ENCODE results near the gene CAMK1G.

The CAMK1G gene

DNA sequence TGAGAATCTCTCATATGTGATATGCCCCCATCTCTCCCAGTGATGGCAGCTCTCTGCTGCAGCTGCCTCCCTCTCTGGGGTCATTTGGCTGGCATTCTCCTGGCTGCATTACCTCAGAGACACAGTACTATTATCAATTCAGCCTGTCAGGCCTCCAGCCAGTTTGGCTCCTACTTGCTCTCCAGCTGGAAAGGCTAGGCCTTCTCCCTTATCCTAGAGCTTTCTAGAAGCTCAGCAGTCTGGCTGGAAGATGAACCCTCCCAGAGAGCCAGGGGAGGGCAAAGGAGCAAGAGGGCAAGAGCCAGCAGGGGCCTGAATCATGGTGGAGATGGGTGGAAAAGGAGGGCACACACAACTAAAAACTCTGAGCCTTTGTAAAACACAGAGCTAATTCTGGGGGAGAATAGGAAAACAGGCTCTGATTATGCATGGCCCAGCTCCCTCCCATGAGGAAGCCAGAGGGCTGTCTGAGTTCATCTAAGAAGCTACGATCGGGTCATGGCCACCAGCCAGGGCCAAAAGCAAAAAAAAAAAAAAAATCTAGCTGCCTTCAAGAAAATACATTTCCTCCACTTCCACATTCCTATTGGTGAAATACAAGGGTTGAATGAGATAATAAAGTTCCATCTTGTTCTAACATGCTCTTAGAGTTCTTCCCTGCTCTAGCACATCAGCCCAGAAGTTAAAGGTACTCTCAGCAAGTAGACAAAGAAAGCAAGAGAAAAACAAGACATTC is 59.9 kb downstream of the CAMK1G start:
- DNase-seq: no peak

DNA sequence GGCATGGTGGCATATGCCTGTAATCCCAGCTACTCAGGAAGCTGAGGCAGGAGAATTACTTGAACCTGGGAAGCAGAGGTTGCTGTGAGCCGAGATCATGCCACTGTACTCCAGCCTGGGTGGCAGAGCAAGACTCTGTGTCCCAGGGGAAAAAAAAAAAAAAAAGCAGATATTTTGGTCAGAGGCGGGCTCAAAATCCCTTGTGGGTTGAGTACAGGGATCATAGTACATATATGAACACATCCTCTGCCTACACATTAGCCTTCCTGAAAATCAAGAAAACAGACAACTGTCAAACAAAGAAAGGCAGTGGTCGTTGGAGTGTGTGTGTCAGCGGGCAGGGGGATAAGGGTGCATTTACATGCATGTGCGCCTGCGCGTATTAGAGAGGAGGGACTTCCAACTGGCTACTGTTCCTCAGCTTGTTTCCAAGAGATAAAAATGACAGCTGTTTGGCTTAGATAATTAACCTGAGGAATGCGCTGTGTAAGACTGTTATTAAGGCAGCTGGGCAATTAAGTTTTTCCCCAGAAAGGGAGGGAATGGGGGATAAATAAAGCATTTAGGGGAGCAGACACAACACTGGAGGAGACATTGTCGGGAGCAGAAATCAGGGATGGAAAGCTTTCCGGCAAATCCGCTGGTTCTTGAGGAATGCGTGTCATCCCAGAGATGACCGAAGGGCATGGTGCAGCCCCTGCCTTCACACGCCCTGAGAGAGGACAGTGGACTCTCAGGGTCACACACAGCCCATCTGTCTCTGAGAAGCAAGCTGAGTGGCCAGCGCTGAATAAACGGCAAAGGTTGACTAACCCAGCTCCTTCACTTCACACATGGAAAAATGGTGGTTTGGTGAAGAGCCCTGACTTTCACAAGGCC is 62.3 kb downstream of the CAMK1G start:
- DNase-seq: no peak

DNA sequence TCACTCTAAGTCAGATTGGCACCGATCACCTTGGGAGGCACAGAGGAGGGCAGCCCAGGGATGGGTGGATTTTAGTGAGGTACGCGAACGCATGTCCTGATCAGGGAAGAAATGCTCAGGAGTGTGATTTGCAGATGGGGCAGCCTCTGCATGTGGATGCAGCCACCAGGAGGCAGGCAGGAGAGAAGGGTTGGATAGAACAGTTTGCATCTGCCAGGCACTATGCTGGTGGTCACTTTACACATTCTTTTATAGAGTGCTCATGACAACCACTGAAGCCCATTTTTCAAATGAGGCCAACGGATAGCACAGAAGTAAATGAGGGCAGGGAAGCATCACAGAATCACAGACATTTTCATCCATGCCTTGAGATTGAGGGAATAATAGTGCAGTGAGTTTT is 63.0 kb downstream of the CAMK1G start:
- DNase-seq: no peak

DNA sequence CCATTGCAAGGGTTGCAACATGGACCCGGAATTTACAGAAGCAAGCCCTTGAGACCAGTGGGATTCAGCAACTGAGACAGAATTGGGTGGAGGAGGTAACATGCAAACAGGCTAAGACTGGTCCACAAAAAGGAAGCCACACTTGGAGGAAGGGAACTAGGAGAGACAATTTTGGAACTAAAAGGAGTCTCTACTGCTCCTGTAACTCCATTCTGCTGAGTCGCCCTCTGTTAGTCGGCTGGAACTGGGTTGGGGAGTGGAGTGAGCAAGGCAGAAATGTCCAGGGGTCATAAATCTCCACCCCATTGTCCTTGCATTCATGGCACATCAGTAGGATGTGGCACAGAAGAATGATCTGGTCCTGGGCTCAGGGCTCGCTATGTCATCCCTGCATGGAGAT is 63.6 kb downstream of the CAMK1G start:
- DNase-seq: no peak

DNA sequence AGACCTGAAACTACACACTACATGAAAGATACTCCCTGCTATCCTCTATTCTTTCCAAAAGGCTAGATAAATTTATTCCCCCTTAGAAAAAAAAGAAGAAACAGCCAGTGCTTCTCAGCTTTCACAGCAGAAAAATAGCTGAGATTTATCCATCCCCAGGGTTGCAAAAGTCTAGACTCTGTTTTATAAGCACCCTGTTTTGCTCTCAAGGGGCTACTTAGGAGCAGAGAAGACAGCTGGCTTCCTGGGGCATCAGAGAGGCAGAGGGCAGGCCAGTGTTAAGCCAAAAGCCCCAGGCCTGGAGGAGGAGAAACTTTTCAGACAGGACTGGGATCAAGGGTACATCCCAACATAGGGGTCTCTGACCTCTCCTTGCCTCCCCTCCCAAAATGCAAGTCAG is 64.8 kb downstream of the CAMK1G start:
- no peak for DNase-seq

DNA sequence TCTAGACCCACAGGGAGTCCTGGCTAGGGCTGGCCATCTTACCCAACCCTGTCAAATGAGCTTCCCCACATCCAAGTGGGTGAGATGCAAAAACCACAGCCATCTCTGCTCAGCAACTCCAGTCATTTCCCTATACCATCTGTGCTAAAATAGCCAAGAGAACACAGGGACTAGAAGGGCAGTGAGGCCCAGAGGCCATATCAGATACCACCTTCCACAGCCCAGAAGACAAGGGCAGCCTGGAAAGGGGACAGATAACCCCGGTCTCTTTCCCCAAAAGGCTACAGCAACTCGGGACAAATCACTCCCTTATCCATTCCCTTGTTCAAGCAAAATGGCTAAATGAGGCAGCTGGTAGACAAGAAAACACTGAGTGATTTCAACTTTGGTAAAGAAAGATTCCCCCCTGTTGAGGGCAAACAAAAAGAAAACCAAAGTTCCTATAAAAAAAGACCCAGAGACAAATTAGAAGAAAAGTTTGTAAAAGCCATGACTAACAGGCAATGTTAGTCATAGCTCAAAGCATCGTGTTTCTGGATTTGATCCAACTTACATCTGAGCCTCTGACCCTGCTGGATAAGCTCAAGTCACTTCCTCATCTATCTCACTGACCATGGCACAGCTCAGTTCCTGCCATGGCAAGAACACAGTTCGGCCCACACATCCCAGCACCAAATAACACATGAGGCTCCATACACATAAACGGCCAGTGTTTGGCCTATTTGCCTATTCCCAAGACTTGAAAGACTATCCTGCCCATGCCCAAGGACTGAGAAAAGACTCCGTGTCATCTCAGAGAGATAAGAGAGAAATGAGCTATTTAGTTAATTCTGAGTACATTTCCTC is 65.6 kb downstream of the CAMK1G start:
- DNase-seq: peak; percentile 7

DNA sequence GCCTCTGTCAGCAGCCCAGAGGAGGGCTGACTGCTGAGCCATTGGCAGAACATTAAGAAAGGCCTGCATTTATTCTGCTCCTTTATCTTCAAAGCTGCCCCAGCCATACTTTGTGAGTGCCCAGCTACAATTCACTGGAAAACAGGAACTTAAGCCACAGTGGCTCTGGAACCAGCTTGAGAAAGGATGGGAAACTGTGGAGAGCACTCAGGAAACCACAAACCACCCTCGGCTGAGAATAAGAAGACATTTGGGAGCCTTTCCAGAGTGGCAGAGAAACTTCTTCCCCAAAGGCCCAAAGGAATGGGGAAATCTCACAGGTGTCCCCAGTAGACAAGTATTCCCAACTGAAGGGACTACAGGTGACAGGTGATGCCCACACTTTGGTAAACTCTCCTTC is 66.9 kb downstream of the CAMK1G start:
- peak; percentile 57 for DNase-seq

DNA sequence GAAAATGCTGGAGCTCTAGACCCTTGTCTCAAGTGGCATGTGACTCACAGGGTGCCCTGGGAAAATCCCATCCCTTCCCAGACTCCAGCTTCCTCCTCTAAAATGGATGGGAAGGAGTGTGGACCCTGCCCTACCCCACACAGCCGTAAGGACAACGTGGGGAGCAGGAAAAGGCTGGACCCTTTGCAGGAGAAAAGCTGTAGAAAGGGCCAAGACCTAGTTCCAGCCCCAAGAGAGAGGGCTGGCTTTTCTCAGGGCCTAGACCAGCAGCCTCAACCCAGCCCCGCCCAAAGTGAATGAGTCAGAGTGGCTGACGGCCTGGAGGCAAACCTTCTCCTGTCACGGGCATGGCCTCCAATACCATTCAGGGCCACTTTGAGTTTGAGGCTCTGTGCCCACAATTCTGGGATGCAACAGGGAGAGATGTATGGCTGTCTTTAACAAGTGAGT is 67.6 kb downstream of the CAMK1G start:
- no peak for DNase-seq

DNA sequence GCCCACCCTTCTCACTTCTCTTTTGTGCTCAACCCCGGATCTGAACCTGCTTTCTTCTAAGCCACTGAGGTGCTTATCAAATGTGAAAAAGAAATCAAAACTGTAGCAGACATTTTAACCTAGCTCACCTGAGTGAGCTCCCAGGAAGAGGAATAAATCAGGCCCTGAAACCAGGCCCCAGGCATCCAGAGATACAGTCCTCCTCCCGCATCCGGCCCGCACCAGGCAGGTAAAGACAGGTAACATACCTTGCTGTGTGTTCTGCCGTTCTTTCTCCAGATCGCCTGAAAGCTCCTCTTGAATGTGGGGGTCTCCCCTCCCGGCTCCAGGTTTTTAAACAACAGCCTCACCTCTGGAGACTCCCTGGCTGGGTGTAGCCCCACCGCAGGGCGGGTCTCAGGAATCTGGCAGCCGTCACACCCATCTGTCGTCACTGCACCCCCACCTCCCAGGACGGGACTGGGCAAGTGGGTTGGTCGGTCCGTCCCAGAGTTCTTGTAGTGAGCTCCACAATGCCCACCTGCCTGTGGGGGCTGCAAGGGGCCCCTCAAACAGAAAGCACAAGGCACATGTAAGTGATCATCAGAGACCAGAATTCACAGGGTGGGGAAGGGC is 68.7 kb downstream of the CAMK1G start, which contains the start of gene LAMB3:
Gene LAMB3, minus strand, starts transcription at position 305 of the 615 bp plus-strand sequence. CDS start 1,481 bp downstream, outside the sequence.
- no peak for DNase-seq

DNA sequence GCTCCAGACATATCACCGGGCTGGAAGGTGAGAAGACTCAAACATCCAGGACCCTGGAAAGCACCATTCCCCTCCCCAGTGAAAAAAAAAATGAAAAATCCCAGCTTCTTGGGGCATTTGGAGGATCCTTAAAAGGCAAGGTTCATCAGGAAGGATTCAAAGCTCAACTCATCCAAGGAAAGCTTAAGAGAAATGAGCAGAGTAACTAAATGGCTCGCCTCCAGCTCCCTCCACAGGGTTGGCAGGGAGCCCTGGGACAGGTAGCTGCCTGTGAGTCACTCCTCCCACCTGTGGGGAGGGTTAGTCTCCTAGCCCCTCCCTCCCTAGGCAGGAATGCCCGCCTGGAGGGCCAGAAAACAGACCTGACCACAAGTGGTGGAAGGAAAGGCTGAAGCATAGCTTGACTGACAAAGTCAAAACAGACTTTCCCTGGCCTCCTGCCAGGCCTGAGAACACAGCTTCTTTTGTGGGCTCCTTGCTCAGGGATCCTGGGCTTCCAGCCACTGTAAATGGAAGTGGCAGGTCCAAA is 69.4 kb downstream of the CAMK1G start:
- no peak for DNase-seq

DNA sequence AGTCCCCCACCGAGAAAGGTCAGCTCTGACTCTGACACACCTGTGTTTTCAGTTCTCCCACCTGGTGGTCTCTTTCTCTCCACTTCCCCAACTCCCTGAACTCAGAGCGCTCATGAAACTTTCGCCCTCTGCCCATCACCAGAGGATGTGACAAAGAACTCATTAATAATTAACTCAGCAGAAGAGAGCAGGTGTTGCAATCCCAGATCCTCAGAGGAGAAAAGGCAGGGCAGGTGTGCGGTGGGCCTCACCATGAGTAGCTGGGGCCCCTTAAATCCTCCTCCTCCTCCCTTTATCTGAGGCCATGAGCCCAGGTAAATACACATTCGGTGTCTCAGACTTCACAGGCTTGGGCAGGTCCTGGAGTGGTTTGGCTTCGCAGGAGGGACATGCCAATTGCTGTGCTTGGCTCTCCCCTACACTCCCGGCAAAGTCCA is 70.4 kb downstream of the CAMK1G start:
- no peak for DNase-seq

DNA sequence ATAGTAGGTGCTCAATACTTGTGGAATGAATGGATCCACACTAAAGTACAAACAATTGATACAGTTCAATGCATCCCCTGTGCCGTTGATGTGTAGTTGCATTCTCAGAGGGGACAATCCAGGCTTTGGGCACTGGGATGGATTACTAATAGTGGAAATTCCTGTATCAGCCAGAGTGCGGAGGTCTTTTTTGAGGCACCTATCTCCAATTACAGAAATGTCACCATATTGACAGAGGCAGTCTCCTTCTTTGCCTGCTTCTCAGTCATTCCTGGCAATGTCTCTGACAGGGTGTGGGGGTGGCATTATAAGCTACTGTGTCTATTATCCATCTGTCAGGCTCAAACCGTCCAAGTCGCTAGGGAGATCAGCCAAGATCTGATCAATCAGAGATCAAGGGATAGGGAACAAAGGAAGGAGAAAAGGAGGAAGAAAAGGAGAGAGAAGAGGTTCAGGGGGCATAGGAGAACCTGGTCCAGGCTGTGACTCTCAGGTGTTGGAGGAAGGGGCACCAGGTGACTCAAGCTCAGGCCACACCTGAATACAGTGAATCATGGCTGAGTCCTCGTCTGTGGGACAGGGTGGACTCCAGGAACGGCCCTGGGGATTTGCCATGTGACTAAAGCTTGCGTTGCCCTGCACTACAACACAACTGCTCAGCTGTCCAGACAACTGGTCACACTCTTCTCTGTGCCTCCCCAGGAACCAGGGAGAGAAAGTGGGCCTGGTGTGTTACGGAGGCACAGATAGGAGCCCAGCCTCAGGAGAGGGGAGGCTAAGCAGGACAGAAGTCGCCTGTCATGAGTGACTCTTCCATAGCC is 72.1 kb downstream of the CAMK1G start:
- DNase-seq: no peak

DNA sequence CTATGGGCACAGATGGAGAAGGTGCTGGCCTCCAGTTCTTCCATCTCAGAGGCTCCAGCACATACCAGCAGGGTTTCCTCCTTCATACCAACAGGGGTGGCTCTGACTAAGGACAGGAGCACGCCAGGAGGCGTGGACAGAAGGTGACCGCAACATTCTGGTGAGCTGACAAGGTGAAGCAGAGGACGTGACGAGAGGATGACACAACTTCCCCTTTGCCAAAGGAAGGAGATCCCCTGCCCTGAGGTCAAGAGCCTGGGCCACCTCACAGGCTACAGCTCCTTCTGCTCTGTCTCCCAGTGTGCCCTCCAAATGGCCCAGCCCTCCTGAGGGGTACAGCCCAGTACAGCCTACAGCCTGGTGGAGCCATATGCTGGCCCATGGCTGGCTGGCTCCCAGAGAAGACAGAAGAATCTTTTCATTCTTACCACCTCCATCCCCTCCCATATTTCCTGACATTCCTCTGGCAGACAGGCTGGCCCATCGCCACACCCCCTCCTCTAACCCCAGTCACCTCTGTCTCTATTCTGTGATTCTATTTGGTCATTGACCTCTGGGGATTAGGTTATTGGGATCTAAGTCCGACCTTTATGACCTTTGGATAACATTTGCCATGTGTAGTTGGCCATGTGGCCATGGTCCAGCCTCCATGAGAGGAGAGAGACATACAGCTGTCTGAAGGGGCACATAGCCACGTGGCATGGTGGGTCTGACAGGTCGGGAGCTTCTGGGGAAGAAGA is 73.8 kb downstream of the CAMK1G start:
- no peak for DNase-seq

DNA sequence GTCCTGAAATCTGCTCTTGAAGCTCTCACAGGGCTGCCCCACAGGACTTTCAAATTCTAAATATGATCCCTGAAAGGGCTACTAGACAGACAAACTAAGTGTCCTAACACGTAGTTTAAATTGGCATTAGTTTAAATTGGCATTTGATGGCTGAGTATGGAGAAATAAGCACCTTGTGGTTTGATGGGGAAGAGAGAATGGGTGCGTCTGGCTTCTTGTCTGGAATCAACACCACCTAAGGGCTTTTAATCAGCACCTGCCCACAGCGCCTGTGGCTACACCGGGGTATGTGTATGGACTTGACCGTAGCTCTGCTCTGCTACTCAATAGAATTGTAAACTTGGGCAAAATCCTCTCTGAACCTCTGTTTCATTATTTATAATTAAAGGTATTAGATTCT is 74.4 kb downstream of the CAMK1G start:
- no peak for DNase-seq

DNA sequence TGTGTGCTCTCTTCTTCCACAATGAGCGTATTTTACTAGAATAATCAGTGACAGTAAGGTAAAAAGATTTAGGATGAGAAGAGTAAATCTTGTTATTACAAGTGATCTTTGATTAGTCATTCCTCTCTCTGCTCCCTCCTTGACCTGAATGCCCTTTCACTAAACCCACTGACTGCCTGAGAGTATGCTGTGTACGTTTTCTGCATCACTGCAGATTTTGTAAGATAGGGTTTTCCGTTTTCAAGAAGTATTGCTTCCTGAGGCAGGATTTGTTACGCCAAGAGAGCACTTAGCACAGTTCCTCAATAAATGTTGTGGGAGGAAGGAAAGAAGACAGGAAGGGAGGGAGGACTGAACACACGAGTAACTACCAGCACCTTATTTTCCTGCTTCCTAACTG is 76.4 kb downstream of the CAMK1G start:
- peak; percentile 84 for DNase-seq

DNA sequence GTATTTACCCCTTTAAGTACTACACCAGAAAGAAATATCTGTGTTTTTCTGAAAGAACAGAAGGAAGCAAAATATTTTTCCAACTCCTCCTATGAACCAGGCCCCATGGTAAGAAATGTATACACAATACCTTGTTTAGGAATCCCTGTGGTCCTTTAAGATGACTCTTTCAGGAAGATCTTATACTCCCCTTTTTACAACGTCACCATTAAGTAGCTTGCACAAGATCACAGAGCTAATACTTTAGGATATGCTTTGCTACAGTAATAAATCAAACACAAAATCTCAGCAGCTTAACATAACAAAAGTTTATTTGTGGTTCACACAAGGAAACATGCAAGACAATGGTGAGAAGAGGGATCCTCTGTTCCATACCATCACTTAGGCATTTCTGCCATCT is 77.6 kb downstream of the CAMK1G start:
- DNase-seq: no peak

DNA sequence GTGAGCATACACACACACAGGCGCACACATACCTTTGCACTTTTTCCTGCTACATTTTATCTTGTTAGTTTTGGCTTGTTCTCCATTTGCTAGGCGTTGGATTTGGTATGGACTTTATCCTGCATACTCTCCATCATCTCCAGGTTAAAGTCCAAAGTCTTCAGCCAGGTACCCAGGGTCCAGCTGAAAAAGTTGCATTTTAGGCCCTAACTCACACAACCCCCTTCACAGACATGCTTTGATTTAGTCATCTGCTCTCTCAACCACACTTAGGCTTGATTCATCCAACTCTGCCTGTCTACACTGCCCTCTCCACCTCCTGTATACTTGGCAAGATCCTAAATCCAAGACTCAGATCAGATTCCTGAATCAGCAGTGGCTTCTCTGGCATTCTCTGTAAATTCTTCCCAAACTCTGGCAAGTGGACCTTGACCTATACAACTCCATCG is 79.4 kb downstream of the CAMK1G start:
- no peak for DNase-seq
